AG09309 (cell line): Measurements from ENCODE around the gene TRNP1.

Experiments
- DNase-seq: peaks from one replicate; pipeline ENCODE4 v3.0.0-alpha.2; 2010; ENCODE audit warnings: low read depth
- H3K4me3 ChIP-seq: 2 replicates; pipeline ENCODE4 v1.5.1; 2011; ENCODE audit warnings: mild to moderate bottlenecking, low read depth, low read length, moderate library complexity; ENCODE audit not compliant: control insufficient read depth
- TF ChIP-seq, protein P1 (sequence below): IDR thresholded peaks from 2 replicates; pipeline ENCODE4 v1.5.1; 2011; ENCODE audit warnings: mild to moderate bottlenecking, low read depth, low read length, inconsistent platforms; ENCODE audit not compliant: insufficient read depth, control insufficient read depth; ENCODE audit errors: missing control alignments

The TRNP1 gene

DNA sequence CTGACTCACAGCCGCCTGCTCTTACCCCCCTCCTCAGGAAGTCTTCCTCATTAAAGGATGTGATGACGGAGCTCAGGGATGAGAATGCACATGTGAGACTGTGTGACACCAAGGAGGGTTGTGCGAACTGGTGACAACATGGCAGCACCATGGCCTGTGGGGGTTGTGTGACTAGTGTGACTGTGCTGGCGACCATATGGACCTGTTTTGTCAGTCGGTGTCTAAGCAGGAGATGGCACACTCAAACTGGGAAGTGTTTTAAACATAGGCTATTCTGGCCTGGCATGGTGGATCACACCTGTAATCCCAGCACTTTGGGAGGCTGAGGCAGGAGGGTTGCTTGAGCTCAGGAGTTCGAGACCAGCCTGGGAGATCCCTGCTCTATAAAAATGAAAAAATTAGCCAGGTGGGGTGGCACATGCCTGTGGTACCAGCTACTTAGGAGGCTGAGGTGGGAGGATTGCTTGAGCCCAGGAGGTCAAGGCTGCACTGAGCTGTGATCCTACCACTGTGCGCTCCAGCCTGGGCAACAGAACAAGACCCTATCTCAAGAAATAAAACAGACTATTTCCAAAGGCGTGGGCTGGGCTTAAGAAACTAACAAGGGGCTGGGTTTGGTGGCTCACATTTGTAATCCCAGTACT lies 7.4 kb downstream of the TRNP1 start:
- TF ChIP-seq, protein P1, sequence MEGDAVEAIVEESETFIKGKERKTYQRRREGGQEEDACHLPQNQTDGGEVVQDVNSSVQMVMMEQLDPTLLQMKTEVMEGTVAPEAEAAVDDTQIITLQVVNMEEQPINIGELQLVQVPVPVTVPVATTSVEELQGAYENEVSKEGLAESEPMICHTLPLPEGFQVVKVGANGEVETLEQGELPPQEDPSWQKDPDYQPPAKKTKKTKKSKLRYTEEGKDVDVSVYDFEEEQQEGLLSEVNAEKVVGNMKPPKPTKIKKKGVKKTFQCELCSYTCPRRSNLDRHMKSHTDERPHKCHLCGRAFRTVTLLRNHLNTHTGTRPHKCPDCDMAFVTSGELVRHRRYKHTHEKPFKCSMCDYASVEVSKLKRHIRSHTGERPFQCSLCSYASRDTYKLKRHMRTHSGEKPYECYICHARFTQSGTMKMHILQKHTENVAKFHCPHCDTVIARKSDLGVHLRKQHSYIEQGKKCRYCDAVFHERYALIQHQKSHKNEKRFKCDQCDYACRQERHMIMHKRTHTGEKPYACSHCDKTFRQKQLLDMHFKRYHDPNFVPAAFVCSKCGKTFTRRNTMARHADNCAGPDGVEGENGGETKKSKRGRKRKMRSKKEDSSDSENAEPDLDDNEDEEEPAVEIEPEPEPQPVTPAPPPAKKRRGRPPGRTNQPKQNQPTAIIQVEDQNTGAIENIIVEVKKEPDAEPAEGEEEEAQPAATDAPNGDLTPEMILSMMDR, result no peak
- no peak overlapping the region for H3K4me3 ChIP-seq
- DNase-seq, result no peak

DNA sequence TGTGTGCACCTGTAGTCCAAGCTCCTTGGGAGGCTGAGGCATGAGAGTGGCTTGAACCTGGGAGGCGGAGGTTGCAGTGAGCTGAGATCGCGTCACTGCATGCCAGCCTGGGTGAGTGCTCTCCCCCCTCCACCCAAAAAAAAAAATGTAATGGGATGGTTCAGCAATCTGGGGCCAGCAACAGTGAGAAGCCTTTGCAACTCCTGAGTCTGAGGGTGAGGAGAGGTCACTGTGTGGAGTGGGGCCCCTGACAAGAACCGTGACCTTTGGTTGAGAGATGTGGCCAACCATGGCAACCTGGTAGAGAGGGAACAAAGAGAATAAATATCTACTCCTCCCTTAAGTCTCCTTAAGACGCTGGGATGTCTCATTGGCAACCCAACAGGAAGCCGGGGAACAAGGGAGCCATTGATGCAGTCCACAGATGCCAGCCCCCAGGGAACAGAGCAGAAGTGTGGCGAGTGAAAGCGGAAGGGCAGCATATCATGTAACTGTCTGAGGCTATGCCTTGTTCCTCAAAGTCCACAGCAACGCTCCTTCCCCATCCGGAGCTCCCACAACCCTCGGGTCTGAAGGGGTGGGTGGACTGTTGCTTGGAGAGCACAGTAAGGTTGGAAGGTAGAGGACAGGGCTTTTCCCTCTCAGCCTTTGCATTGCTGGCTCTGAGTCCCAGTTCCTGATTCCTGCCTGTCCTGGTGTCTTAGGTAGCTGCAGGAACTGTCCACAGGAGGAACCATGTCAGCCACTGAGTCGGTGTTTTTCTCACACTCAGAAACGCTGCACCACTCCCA lies 8.3 kb downstream of the TRNP1 start:
- no peak for DNase-seq

DNA sequence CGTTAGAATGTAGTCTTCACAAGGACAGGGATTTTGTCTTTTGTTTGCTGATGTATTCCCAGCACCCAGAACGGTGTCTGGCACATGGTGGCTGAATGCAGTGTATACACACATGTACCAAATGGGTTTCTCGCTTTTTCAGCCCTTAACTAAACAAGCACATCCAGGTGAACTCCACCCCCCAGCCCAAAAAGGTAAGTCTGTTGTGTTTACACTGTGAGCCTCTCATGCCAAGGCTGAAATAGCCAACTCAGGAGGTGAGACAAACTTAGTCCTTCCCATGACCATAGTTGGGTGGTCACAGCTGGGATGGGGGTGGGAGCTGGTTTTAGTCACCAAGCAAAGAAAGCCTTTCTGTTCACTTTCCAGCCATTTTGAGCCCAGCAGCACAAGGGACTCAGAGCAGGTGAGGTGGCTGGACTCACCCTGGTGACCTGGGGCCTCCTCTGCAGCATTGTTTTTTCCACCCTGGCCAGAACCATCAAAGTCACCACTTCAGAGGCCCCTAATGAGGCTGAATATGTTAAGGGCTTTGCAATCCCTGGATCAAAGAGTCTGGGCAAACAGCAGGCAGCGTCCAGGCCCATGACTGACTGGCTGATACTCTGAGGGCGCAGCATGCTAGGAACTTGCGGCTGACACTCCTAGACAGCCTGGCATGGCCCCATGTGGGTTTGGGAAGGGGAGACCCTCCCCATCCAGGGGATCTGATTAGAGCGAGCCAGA lies 10.4 kb downstream of the TRNP1 start:
- DNase-seq, result no peak
- no peak overlapping the region for H3K4me3 ChIP-seq
- TF ChIP-seq, protein P1, result no peak

More for the DNA sequence above, 8.3 kb downstream of the TRNP1 start:
- H3K4me3 ChIP-seq, result no peak overlapping the region
- TF ChIP-seq, protein P1, result no peak

DNA sequence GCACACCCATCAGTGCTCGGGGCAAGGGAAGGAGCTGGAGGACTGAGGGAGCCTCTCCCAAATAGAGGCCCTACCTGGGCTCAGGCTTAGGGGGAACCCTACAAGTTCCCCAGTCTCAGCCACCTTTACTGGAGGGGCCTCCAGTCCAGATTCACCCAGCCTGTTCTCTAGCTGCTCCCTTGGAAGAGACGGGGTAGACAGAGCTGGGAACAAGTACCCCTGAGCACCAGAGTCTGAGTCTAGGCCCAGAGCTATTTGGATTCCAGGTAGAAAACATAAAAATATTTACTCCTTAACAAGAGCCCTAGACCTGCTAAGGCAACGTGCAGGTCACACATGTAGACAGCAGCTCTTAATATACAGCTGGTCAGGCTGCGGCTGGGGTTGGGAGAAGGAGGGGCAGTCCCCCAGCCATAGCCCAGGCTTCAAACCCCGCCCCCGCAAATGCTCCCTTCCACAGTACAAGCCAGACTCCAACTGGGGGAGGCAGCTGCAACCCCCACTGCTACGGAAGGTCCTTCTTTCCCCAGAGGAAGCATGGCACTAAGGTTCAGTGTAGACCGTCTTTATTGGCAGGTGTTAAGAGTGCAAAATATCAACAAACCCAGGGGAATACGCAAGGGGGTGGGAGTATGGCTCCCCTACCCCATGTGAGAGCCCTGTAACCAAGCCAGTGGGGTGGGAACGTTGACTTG lies 11.1 kb downstream of the TRNP1 start:
- TF ChIP-seq, protein P1, result no peak
- no peak overlapping the region for H3K4me3 ChIP-seq
- no peak for DNase-seq

DNA sequence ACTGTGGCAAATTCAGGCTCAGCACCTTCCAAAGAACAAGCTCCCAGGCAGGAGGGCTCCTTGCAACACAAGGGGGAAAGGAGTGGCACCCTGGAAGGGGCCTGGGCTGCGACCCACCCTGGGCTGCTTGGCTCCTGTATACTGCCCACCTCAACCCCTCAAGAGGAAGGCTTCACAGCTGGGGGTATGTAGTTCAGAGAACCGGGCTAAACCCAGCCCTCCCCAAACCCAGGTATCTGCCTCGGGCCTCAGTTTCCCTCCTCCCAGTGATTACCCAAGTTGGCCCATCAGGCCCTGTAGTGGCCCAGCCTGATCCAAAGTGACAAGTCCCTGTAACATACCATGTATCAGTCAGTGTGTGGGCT lies 11.7 kb downstream of the TRNP1 start:
- TF ChIP-seq, protein P1, result no peak
- DNase-seq, result no peak
- H3K4me3 ChIP-seq, result no peak overlapping the region
